Breast epithelium (tissue), 4 donors: Measurements from ENCODE around the gene TMEM245. TPM values are rescaled to one million over a fixed set of nuclear protein-coding genes. Genes with fewer than 3 reads are reported as not detected.
"Not testable (repeated sequence)": the region's sequence is repeated elsewhere in the genome, so short reads cannot be mapped to it uniquely, and the experiment has no call there.

ENCODE experiments used
- DNase-seq, 2 donors: peaks; one replicate each; pipeline ENCODE4 v3.0.0-alpha.2; 2019; ENCODE audit warnings: low spot score in 2 of 2
- H3K27ac ChIP-seq, 2 donors: fragments of 200-600 bp; sonication (generic) in 1 of 2; one replicate each; pipeline ENCODE4 v1.5.1; 2016 to 2019; ENCODE audit warnings: mild to moderate bottlenecking in 1 of 2
- H3K27me3 ChIP-seq, 2 donors: fragments of 200-600 bp; sonication (generic) in 1 of 2; one replicate each; pipeline versions ENCODE4 v1.5.1 to v1.6.0; 2017 to 2019; ENCODE audit warnings: control low read depth in 1 of 2, mild to moderate bottlenecking in 1 of 2
- H3K36me3 ChIP-seq: fragments of 200-600 bp; one replicate; pipeline ENCODE4 v1.5.1; 2019
- H3K4me1 ChIP-seq, 2 donors: fragments of 200-600 bp; sonication (generic); one replicate each; pipeline ENCODE4 v1.5.1; 2016 to 2019; ENCODE audit warnings: control low read depth in 1 of 2
- H3K4me3 ChIP-seq, 3 donors: fragments of 200-600 bp; sonication (generic); 1 replicate in 2 of 3; 2 replicates in 1 of 3; pipeline ENCODE4 v1.5.1; 2016 to 2019; ENCODE audit warnings: mild to moderate bottlenecking in 3 of 3, moderate library complexity in 2 of 3
- H3K9me3 ChIP-seq, 2 donors: fragments of 200-600 bp; sonication (generic) in 1 of 2; one replicate each; pipeline ENCODE4 v1.5.1; 2016 to 2019; ENCODE audit warnings: control low read depth in 1 of 2
- CTCF ChIP-seq, 3 donors: fragments of 450-650 bp; IDR thresholded peaks; one replicate each; pipeline ENCODE4 v1.5.1; 2016 to 2017; ENCODE audit warnings: antibody characterized with exemption in 3 of 3, mild to moderate bottlenecking in 3 of 3, moderate library complexity in 3 of 3
- POLR2A ChIP-seq: fragments of 450-650 bp; IDR thresholded peaks from one replicate; pipeline ENCODE4 v1.6.1; 2016; ENCODE audit warnings: antibody characterized with exemption, mild to moderate bottlenecking, moderate library complexity
- POLR2AphosphoS5 ChIP-seq, 3 donors: sonication (generic); formaldehyde crosslinking; IDR thresholded peaks; one replicate each; pipeline ENCODE4 v1.6.1; 2017; ENCODE audit warnings: antibody characterized with exemption in 3 of 3
- intact Hi-C: fragments of 100-400 bp; cut with DNase I; formaldehyde crosslinking; loops from one replicate; pipeline ENCODE4 v1.15.1; 2023; ENCODE audit warnings: low total_unique reads
- total RNA-seq, 3 donors: library from RNA; depleted of rRNA; stranded (reverse); fragments of >200 nt; gene quantifications; one replicate each; pipeline ENCODE4 v1.1.0, GENCODE V29; 2016

Gene TMEM245
- total RNA-seq, 3 donors from 2014 or later = 47.5 to 95.7 (median 74.9) TPM

- Histone ChIP-seq H3K27ac (no peak overlapping the region), H3K27me3 (no peaks in the 10 kb centered on the region), H3K9me3 (no peaks in the 10 kb centered on the region), H3K36me3 (no peaks in the 10 kb centered on the region), H3K4me3 (no peak overlapping the region), H3K4me1 (no peaks in the 10 kb centered on the region)
- DNase-seq = no peak
- TF ChIP-seq CTCF (IDR thresholded peaks at IDR 0.05) (no peak), POLR2A (no peak), POLR2AphosphoS5 (IDR thresholded peaks at IDR 0.05) (no peak)
- intact Hi-C loops = no loop called here
Measured at GRCh38 chr9:109138421-109138820, 18.7 kb upstream of the TMEM245 start.

GRCh38 chr9:109134167-109134578 is 14.4 kb upstream of the TMEM245 start:
- Histone ChIP-seq H3K36me3 (no peaks in the 10 kb centered on the region), H3K9me3 (no peaks in the 10 kb centered on the region), H3K4me3 (no peak overlapping the region), H3K27me3 (no peaks in the 10 kb centered on the region), H3K4me1 (no peaks in the 10 kb centered on the region), H3K27ac (no peak overlapping the region)
- TF ChIP-seq POLR2A (no peak), CTCF (IDR thresholded peaks at IDR 0.05) (no peak), POLR2AphosphoS5 (IDR thresholded peaks at IDR 0.05) (no peak)
- DNase-seq = no peak
- intact Hi-C loops = no loop called here

- DNase-seq = no peak
- intact Hi-C loops = no loop called here
Measured at GRCh38 chr9:109133533-109133932, 13.8 kb upstream of the TMEM245 start.

GRCh38 chr9:109132567-109133021 is 12.8 kb upstream of the TMEM245 start:
- no peak overlapping the region for H3K4me3 ChIP-seq
- TF ChIP-seq POLR2A = no peak
- no peak for TF ChIP-seq CTCF (IDR thresholded peaks at IDR 0.05)
- TF ChIP-seq POLR2AphosphoS5 (IDR thresholded peaks at IDR 0.05) = no peak
- intact Hi-C loops = no loop called here

More at GRCh38 chr9:109133533-109133932, 13.8 kb upstream of the TMEM245 start:
- Histone ChIP-seq H3K27me3 (no peaks in the 10 kb centered on the region), H3K36me3 (no peaks in the 10 kb centered on the region), H3K9me3 (no peaks in the 10 kb centered on the region), H3K4me3 (no peak overlapping the region), H3K4me1 (no peaks in the 10 kb centered on the region), H3K27ac (no peak overlapping the region)
- no peak for TF ChIP-seq POLR2A
- TF ChIP-seq CTCF (IDR thresholded peaks at IDR 0.05) = no peak
- no peak for TF ChIP-seq POLR2AphosphoS5 (IDR thresholded peaks at IDR 0.05)

GRCh38 chr9:109129470-109130197 is 9.9 kb upstream of the TMEM245 start:
- no peaks in the 10 kb centered on the region for H3K27me3 ChIP-seq

More at GRCh38 chr9:109132567-109133021, 12.8 kb upstream of the TMEM245 start:
- Histone ChIP-seq H3K36me3 (no peaks in the 10 kb centered on the region), H3K27ac (no peak overlapping the region), H3K27me3 (no peaks in the 10 kb centered on the region), H3K9me3 (no peaks in the 10 kb centered on the region), H3K4me1 (no peaks in the 10 kb centered on the region)
- no peak for DNase-seq

GRCh38 chr9:109126671-109127070 is 6.9 kb upstream of the TMEM245 start:
- H3K27ac ChIP-seq, H3K27me3 ChIP-seq, H3K4me3 ChIP-seq, intact Hi-C loops, H3K4me1 ChIP-seq, H3K36me3 ChIP-seq, DNase-seq, H3K9me3 ChIP-seq: not testable (repeated sequence)

More at GRCh38 chr9:109129470-109130197, 9.9 kb upstream of the TMEM245 start:
- no peak for TF ChIP-seq CTCF (IDR thresholded peaks at IDR 0.05)
- no peak for TF ChIP-seq POLR2A
- no peak for TF ChIP-seq POLR2AphosphoS5 (IDR thresholded peaks at IDR 0.05)
- Histone ChIP-seq H3K27ac (no peak overlapping the region), H3K4me3 (no peak overlapping the region), H3K4me1 (no peaks in the 10 kb centered on the region), H3K9me3 (no peaks in the 10 kb centered on the region), H3K36me3 (no peaks in the 10 kb centered on the region)
- DNase-seq = no peak
- intact Hi-C loops = no loop called here
